ENCODE measurements around the gene LRCH1.

LRCH1 gene

DNA sequence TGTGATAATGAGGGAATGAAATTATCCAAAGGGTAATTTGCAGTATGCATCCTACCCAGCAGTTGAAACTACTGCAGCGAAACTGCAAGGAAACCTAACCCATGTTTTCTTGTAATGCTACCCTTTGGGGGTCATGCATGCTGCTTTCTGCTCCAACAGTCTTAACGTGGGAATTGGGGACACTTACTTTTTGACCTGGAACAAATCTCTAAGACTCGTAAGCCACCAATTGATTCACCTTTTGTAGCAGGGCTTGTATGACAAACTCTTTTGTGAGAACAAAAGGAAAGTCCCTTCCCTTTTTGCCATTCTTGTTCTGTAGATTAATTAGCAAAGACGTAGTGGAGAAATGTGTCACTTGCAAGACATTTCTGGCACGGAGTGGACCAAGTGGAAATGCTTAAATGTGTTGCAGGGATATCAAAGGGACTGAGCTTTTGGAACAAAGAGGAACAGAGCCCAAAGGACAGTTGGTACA is 27.4 kb downstream of the LRCH1 start:
- peaks cover 83% of the 10 kb centered on the region for H4K20me1 ChIP-seq (ENCODE audit: insufficient read depth, low read length)
- H3K79me2 ChIP-seq (ENCODE audit: insufficient read depth, low read length) = peaks cover 98% of the 10 kb centered on the region
- peaks cover 15% of the 10 kb centered on the region; the same call in 1 of the 2 replicates for H3K36me3 ChIP-seq (ENCODE audit: insufficient read depth, low read length)
- no peaks in the 10 kb centered on the region for H3K9me3 ChIP-seq (ENCODE audit: insufficient read depth, low read length, severe bottlenecking)
- no peak for DNase-seq
- TF ChIP-seq, protein P1, sequence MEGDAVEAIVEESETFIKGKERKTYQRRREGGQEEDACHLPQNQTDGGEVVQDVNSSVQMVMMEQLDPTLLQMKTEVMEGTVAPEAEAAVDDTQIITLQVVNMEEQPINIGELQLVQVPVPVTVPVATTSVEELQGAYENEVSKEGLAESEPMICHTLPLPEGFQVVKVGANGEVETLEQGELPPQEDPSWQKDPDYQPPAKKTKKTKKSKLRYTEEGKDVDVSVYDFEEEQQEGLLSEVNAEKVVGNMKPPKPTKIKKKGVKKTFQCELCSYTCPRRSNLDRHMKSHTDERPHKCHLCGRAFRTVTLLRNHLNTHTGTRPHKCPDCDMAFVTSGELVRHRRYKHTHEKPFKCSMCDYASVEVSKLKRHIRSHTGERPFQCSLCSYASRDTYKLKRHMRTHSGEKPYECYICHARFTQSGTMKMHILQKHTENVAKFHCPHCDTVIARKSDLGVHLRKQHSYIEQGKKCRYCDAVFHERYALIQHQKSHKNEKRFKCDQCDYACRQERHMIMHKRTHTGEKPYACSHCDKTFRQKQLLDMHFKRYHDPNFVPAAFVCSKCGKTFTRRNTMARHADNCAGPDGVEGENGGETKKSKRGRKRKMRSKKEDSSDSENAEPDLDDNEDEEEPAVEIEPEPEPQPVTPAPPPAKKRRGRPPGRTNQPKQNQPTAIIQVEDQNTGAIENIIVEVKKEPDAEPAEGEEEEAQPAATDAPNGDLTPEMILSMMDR (IDR thresholded peaks at IDR 0.05; ENCODE audit: borderline replicate concordance, extremely low read depth, low read length, poor library complexity, severe bottlenecking) = no peak
- TF ChIP-seq EZH2 (IDR thresholded peaks at IDR 0.05; ENCODE audit: borderline replicate concordance, low read depth, low read length, severe bottlenecking) = no peak
- H3K4me1 ChIP-seq (ENCODE audit: insufficient read depth, low read length) = no peaks in the 10 kb centered on the region
- no peaks in the 10 kb centered on the region for H3K27me3 ChIP-seq (ENCODE audit: insufficient read depth, low read length, poor library complexity)
- H3K4me3 ChIP-seq (ENCODE audit: low read depth in 1 of 2, low read length in 2 of 2) = no peak overlapping the region
- no peak overlapping the region for H3K4me2 ChIP-seq (ENCODE audit: insufficient read depth, low read length)
- H2AFZ ChIP-seq (ENCODE audit: low read depth, low read length) = no peak overlapping the region
- no peak overlapping the region for H3K27ac ChIP-seq (ENCODE audit: low read length)
- no peak for ATAC-seq (ENCODE audit: insufficient read depth, low read depth)
- no peak overlapping the region for H3K9ac ChIP-seq (ENCODE audit: low read depth, low read length)

DNA sequence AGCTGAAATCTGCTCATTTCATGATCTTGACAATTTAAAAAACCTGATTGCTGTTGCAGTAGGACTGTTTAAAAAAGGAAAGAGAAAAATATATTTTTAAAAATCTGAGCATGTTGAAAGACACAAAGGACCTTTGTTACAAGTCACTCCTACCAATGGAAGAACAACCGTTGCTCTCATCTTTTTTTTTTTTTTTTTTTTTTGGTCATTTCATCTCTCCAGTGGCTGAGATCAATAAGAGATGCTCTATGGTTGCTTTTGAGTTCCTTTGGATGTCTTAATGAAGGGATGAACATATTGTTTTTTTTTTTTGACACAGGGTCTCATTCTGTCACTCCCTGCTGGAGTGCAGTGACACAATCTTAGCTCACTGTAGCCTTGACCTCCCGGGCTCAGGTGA is 29.2 kb downstream of the LRCH1 start:
- Histone ChIP-seq H3K79me2 (ENCODE audit: insufficient read depth, low read length) (peaks cover 99% of the 10 kb centered on the region), H3K27ac (ENCODE audit: low read length) (no peak overlapping the region), H3K9ac (ENCODE audit: low read depth, low read length) (no peak overlapping the region), H3K4me1 (ENCODE audit: insufficient read depth, low read length) (no peaks in the 10 kb centered on the region), H2AFZ (ENCODE audit: low read depth, low read length) (no peak overlapping the region), H3K36me3 (ENCODE audit: insufficient read depth, low read length) (0 out of 2 replicates have a peak, but pooled peaks cover 10% of the 10 kb centered on the region), H3K9me3 (ENCODE audit: insufficient read depth, low read length, severe bottlenecking) (no peaks in the 10 kb centered on the region), H3K4me3 (ENCODE audit: low read depth in 1 of 2, low read length in 2 of 2) (no peak overlapping the region), H3K4me2 (ENCODE audit: insufficient read depth, low read length) (no peak overlapping the region), H4K20me1 (ENCODE audit: insufficient read depth, low read length) (peaks cover 80% of the 10 kb centered on the region), H3K27me3 (ENCODE audit: insufficient read depth, low read length, poor library complexity) (no peaks in the 10 kb centered on the region)
- ATAC-seq (ENCODE audit: insufficient read depth, low read depth) = no peak
- TF ChIP-seq, protein P1 (IDR thresholded peaks at IDR 0.05; ENCODE audit: borderline replicate concordance, extremely low read depth, low read length, poor library complexity, severe bottlenecking) = no peak
- no peak for TF ChIP-seq EZH2 (IDR thresholded peaks at IDR 0.05; ENCODE audit: borderline replicate concordance, low read depth, low read length, severe bottlenecking)
- DNase-seq = no peak

DNA sequence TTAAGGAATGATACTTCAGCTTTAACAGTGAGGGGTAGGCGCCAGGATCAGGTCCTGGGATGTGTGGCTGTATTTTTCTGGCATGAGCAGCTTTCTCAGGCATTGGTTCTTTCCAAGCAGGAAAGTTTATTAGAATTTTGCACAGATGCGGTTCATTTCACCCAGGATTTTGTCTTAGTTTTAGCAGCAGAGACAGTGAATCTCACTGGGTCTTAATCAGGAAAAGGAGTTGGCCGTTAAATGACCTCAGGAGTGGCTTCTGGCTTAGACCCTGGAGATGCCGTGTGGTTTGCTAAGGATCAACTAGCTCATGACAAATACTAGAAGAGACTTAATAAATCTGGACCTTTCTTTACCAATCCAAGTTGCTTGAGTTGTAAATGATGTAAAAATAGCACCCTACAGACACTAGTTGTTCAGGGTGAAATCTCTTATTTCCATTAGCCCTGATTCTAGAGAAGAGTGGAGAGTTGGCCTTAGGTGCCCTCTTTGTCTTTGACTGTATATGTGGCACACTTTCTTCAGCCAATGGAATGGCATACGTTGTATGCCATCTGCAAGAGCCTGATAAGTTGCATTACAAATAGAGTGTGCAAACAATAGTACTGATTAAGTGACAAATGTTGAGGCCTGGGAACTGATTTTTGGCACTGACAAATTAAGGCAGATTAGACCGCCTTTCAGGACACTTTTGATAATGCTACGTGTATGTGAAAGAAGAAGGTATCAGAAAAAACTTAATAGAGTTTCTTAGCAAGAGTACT is 34.0 kb downstream of the LRCH1 start:
- TF ChIP-seq, protein P1 (IDR thresholded peaks at IDR 0.05; ENCODE audit: borderline replicate concordance, extremely low read depth, low read length, poor library complexity, severe bottlenecking) = no peak
- no peak for TF ChIP-seq EZH2 (IDR thresholded peaks at IDR 0.05; ENCODE audit: borderline replicate concordance, low read depth, low read length, severe bottlenecking)
- DNase-seq (no peak), ATAC-seq (ENCODE audit: insufficient read depth, low read depth) (no peak)
- no peak overlapping the region for H2AFZ ChIP-seq (ENCODE audit: low read depth, low read length)
- no peak overlapping the region for H3K4me3 ChIP-seq (ENCODE audit: low read depth in 1 of 2, low read length in 2 of 2)
- peaks cover 12% of the 10 kb centered on the region for H3K4me1 ChIP-seq (ENCODE audit: insufficient read depth, low read length)
- no peaks in the 10 kb centered on the region for H3K27me3 ChIP-seq (ENCODE audit: insufficient read depth, low read length, poor library complexity)
- no peaks in the 10 kb centered on the region for H3K9me3 ChIP-seq (ENCODE audit: insufficient read depth, low read length, severe bottlenecking)
- H3K27ac ChIP-seq (ENCODE audit: low read length) = no peak overlapping the region
- H4K20me1 ChIP-seq (ENCODE audit: insufficient read depth, low read length) = peaks cover 57% of the 10 kb centered on the region
- H3K4me2 ChIP-seq (ENCODE audit: insufficient read depth, low read length) = no peak overlapping the region
- H3K9ac ChIP-seq (ENCODE audit: low read depth, low read length) = no peak overlapping the region
- no peaks in the 10 kb centered on the region for H3K36me3 ChIP-seq (ENCODE audit: insufficient read depth, low read length)
- peaks cover 99% of the 10 kb centered on the region for H3K79me2 ChIP-seq (ENCODE audit: insufficient read depth, low read length)
